ENCODE data around the gene POU4F3.

DNA sequence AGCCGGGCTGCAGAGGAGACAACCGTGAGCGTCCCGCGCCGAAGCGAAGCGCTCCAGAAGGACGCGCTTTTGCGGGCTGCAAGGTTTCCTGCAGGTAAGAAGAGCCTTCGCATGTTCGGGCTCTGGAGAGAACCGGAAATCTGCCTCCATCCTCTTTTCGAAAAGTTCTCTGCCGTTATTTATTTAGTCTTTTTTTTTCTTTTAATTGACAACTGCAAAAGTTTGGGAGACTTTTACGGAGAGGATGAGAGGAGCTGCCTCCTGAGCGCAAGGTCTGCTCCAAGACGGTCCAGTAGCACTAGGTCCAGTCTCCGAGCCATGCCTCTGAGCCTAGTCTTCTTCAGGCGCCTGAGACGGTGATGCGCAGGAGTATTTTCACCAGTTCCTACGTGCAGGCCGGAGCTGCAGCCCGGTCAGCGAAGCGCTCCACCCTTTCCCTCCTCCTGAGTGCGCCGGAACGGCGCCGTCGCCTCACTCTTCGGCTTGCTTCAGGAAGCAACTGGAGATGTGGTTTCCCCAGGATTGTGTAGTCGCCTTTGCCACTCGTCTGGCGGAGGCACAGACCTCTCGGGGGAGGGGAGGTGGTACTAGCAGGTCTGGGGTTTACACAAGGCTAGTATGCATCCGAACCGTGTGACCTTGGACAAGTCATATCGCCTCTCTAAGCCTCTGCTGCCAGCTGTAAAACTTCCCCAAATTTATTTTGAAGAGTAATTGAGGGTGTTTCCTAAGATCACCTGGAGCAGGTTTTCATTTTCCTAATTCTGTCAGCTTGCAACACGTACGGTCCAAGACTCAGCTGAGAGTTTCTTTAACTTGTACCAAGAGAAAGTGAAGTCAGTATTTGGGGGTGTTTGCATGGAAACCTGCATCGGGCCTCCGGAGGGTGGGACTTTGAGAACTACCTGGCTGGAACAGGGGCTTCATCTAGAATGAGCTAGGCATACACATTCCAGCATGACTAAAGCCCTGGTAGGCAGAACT lies 4.5 kb downstream of the POU4F3 start:
- TF ChIP-seq, protein P1, sequence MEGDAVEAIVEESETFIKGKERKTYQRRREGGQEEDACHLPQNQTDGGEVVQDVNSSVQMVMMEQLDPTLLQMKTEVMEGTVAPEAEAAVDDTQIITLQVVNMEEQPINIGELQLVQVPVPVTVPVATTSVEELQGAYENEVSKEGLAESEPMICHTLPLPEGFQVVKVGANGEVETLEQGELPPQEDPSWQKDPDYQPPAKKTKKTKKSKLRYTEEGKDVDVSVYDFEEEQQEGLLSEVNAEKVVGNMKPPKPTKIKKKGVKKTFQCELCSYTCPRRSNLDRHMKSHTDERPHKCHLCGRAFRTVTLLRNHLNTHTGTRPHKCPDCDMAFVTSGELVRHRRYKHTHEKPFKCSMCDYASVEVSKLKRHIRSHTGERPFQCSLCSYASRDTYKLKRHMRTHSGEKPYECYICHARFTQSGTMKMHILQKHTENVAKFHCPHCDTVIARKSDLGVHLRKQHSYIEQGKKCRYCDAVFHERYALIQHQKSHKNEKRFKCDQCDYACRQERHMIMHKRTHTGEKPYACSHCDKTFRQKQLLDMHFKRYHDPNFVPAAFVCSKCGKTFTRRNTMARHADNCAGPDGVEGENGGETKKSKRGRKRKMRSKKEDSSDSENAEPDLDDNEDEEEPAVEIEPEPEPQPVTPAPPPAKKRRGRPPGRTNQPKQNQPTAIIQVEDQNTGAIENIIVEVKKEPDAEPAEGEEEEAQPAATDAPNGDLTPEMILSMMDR (IDR thresholded peaks at IDR 0.05), result no peak
- TF ChIP-seq POLR2A (IDR thresholded peaks at IDR 0.05), result no peak
